GM21360 (cell line): ENCODE results near the gene CCDC158.
"Not testable (repeated sequence)": the region's sequence is repeated elsewhere in the genome, so short reads cannot be mapped to it uniquely, and the experiment has no call there.

Experiments used
- ATAC-seq: cut with Tn5 transposase; IDR thresholded peaks from one replicate; pipeline ENCODE4 v1.9.1; 2021; ENCODE audit warnings: mild to moderate bottlenecking, moderate library complexity; ENCODE audit not compliant: unreplicated experiment

The CCDC158 gene

GRCh38 chr4:76430519-76431388, 9.8 kb upstream of the CCDC158 start:
- ATAC-seq = no peak

GRCh38 chr4:76429636-76430035, 8.7 kb upstream of the CCDC158 start:
- no peak for ATAC-seq

GRCh38 chr4:76426272-76426671, 5.3 kb upstream of the CCDC158 start:
- no peak for ATAC-seq

GRCh38 chr4:76423159-76423558, 2.2 kb upstream of the CCDC158 start:
- not testable (repeated sequence) for ATAC-seq

GRCh38 chr4:76420188-76420761, 666 bp downstream of the CCDC158 start:
- ATAC-seq = no peak

GRCh38 chr4:76410636-76411035, 10.3 kb downstream of the CCDC158 start:
- ATAC-seq = no peak

- ATAC-seq = no peak
These were observed 13.4 kb downstream of the CCDC158 start for GRCh38 chr4:76407440-76408119.

- no peak for ATAC-seq
These were observed 14.9 kb downstream of the CCDC158 start for GRCh38 chr4:76406081-76406480.

GRCh38 chr4:76401654-76402053, 19.3 kb downstream of the CCDC158 start:
- ATAC-seq = no peak

- no peak for ATAC-seq
These were observed 32.6 kb downstream of the CCDC158 start for GRCh38 chr4:76388160-76388908.

GRCh38 chr4:76386566-76387305, 34.2 kb downstream of the CCDC158 start:
- ATAC-seq = no peak

GRCh38 chr4:76385974-76386373, 35.0 kb downstream of the CCDC158 start:
- ATAC-seq = no peak

- no peak for ATAC-seq
These were observed 36.9 kb downstream of the CCDC158 start for GRCh38 chr4:76384052-76384451.

- no peak for ATAC-seq
These were observed 37.9 kb downstream of the CCDC158 start for GRCh38 chr4:76383001-76383400.

- ATAC-seq = no peak
These were observed 39.0 kb downstream of the CCDC158 start for GRCh38 chr4:76381986-76382385.

GRCh38 chr4:76380561-76380960, 40.4 kb downstream of the CCDC158 start:
- ATAC-seq = no peak

GRCh38 chr4:76377911-76378310, 43.0 kb downstream of the CCDC158 start:
- no peak for ATAC-seq

GRCh38 chr4:76377481-76377901, 43.5 kb downstream of the CCDC158 start:
- no peak for ATAC-seq

GRCh38 chr4:76376534-76376933, 44.4 kb downstream of the CCDC158 start:
- no peak for ATAC-seq

- ATAC-seq = no peak
These were observed 45.2 kb downstream of the CCDC158 start for GRCh38 chr4:76375703-76376102.
